ENCODE results near the gene ECSCR.
"Not testable (repeated sequence)": the region's sequence is repeated elsewhere in the genome, so short reads cannot be mapped to it uniquely, and the experiment has no call there.

Gene ECSCR

DNA sequence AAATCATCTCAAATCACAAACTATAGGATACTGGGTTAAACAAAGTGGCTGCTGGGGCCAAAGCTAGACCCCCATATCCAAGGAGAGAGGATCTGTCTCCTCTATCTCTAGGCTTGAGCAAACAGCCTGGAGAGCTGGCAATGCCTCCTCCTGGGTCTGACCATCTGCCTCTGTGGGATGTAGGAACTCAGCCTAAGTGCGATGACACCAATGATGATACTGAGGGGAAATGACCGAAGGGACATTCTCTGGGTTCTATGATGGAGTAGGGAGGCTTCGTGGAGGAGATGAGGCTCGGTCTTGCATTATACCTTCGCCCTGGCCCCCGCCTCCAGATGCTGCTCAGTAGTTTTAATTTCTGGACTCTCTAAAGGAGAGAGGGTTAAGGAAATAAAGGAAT, 49.4 kb downstream of the ECSCR start:
- TF ChIP-seq CTCF (IDR thresholded peaks at IDR 0.05; ENCODE audit: low read depth, low read length), result no peak
- no peak overlapping the region for H3K4me3 ChIP-seq (ENCODE audit: low read depth, low read length)

GRCh38 chr5:139410993-139411828, 51.3 kb downstream of the ECSCR start:
- TF ChIP-seq CTCF (IDR thresholded peaks at IDR 0.05; ENCODE audit: low read depth, low read length), result no peak

DNA sequence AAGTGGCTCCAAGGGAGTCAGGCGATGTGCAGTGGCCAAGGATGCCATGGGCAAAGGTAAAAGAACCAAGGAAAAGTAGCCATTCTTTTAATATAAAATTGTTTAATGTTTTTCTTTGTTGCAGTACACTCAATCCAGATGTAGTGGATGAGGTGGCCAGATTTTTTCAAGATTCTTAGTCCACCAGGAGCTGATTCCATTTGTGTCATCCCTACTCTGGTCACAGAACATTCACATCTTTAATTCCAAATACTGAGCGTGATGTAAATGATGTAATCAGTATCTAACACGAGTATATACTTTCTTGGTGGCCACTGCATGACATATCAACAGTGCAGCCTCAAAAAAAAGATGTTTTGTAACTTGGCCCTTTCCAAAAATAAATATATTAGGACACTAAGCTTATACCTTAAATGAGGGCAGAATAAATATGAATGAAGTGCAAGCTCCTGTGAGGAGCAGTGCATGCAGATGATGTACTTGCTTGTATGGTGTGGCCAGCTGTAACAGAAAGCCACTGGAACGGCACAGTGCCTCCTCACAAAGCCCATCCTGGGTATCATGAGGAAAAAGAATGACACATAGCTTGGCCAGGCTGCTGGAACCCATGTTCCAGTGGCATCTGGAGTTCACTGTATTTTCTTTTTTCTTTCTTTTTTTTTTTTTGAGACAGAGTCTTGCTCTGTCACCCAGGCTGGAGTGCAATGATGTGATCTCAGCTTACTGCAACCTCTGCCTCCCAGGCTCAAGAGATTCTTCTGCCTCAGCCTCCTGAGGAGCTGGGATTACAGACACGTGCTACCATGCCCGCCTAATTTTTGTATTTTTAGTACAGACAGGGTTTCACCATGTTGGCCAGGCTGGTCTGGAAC, 52.2 kb downstream of the ECSCR start:
- H3K4me3 ChIP-seq (ENCODE audit: low read depth, low read length), result no peak overlapping the region
- no peak for TF ChIP-seq CTCF (IDR thresholded peaks at IDR 0.05; ENCODE audit: low read depth, low read length)

More at GRCh38 chr5:139410993-139411828, 51.3 kb downstream of the ECSCR start:
- no peak overlapping the region for H3K4me3 ChIP-seq (ENCODE audit: low read depth, low read length)

DNA sequence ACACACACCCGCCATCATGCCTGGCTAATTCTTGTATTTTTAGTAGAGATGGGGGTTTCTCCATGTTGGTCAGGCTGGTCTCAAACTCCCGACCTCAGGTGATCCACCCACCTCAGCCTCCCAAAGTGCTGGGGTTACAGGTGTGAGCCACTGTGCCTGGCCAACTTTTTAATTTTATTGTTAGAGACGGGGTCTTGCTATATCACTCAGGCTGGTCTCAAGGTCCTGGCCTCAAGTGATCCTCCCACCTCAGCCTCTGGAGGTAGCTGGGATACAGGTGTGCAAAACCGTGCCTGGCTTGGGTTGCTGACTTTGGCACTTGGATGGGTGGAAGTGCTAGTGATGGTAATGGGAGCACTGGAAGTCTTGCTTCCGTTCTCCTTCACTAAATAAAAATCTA, 53.4 kb downstream of the ECSCR start:
- not testable (repeated sequence) for H3K4me3 ChIP-seq (ENCODE audit: low read depth, low read length)

- no peak for TF ChIP-seq CTCF (IDR thresholded peaks at IDR 0.05; ENCODE audit: low read depth, low read length)
- H3K4me3 ChIP-seq (ENCODE audit: low read depth, low read length), result no peak overlapping the region
These were observed 54.4 kb downstream of the ECSCR start for GRCh38 chr5:139408191-139408590.

DNA sequence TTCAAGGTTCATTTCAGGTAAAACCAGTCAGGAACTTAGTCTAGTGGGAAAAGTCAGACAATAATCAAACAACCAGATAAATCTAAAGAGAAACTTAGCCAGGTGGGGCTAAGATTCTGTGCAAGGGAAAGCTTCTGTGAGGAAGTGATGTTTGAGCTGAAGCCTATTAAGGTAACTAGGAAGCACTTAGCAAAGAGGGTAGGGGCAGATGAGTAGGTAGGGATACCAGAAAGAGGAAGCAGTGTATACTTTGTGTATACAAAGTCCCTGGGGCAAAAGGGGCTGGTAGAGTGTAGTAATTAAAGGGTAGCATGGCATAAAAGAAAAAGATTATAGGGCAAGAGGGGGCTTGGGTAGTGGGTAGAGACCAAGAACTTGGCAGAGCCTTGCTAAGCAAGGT, 55.0 kb downstream of the ECSCR start:
- H3K4me3 ChIP-seq (ENCODE audit: low read depth, low read length), result no peak overlapping the region
- TF ChIP-seq CTCF (IDR thresholded peaks at IDR 0.05; ENCODE audit: low read depth, low read length), result no peak

DNA sequence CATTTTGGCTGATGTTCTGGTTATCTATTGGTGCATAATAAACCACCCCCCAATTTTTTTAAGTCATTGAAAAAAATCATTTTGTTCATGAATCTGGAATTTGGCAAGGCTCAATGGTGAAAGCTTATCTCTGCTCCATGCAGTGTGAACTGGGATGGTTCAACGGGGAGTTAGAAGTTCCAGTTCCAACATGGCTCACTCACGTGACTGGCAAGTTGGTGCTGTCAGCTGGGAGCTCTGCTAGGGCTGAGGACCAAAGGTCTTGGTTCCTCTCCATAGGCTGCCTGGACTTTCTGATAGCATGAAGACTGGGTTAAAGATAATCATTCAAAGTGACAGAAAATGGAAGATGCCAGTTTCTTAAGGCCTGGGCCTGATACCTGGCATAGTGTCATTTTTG, 55.6 kb downstream of the ECSCR start:
- H3K4me3 ChIP-seq (ENCODE audit: low read depth, low read length), result no peak overlapping the region
- no peak for TF ChIP-seq CTCF (IDR thresholded peaks at IDR 0.05; ENCODE audit: low read depth, low read length)

Data from WI38 (cell line).